GM19395 (cell line): ENCODE measurements around the gene DIP2C.
"Not testable (repeated sequence)": the region's sequence is repeated elsewhere in the genome, so short reads cannot be mapped to it uniquely, and the experiment has no call there.

Source experiments
- ATAC-seq: cut with Tn5 transposase; IDR thresholded peaks from one replicate; pipeline ENCODE4 v1.9.1; 2021; ENCODE audit warnings: mild to moderate bottlenecking, moderate library complexity; ENCODE audit not compliant: unreplicated experiment

DIP2C gene

DNA sequence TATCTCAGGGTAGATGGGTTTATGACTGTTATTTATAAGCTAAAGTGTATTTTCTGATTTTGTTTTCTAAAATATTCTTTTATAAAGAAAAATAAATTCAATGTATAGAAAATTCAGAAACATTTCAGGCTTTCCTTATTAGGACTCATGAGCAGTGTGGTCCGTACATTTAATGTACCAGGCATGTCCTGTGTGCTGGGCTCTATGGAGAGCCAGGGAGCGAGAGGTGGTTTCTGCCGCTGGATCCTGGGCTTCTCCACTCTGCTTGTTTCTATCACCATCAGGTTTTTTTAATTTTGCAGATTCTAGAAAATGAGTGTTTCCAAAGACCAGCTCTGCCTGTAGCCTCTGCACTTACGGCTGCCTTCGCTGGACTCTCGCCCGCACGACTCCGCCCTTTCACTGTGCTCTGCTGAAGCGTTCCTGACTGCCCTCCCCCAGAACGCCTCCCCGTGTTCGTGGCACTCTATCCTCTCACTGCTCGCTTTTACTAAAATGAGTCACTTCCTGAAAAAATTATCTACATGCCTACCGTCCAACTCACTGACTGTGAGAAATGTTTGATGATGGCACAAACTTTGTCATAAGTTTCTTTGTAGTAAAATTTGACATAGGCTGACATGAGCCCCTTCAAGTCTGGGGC is 365.7 kb downstream of the DIP2C start:
- ATAC-seq: peak; percentile 95

DNA sequence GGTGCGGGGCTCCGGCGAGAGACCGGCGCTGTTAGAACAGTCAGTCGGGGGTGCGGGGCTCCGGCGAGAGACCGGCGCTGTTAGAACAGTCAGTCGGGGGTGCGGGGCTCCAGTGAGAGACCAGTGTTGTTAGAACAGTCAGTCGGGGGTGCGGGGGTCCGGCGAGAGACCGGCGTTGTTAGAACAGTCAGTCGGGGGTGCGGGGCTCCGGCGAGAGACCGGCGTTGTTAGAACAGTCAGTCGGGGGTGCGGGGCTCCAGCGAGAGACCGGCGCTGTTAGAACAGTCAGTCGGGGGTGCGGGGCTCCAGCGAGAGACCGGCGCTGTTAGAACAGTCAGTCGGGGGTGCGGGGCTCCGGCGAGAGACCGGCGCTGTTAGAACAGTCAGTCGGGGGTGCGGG is 366.4 kb downstream of the DIP2C start:
- not testable (repeated sequence) for ATAC-seq

DNA sequence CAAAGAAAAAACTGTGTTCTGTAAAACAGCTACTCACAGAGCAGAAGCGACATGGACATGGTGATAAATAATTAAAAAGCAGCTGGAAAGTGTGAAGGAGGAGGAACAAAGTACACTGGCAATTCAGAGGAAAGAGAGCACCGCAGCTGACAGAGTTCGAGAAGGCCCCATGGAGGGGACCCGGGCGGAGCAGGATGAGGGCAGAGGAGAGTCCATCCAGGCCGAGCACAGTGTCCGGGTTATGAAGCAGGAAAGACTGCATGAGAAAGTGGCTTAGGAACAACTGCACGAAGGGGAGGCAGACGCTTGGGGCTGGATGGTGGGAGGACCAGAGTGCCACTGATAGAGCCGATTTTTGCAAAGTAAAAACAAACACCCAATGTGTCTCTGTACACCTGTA is 368.7 kb downstream of the DIP2C start:
- no peak for ATAC-seq

DNA sequence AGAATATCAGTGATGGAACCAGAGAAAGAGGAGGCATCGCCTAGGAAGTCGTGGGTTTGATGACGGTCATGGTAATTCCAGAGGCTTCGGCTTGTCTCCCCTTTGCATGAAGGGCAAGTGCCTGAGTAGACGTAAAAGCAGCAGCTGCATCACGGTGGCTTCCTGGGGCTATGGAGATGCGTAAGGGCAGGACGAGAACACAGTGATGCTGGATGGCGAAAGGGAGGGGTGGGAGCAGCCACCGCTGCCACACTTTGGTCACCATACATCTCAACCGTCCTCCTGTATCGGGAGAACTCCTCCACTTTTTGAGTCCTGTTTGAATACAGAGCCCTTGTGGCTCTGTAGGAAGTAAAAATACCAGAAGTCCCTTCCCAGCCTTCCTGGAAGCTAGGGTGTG is 371.5 kb downstream of the DIP2C start:
- ATAC-seq: no peak

DNA sequence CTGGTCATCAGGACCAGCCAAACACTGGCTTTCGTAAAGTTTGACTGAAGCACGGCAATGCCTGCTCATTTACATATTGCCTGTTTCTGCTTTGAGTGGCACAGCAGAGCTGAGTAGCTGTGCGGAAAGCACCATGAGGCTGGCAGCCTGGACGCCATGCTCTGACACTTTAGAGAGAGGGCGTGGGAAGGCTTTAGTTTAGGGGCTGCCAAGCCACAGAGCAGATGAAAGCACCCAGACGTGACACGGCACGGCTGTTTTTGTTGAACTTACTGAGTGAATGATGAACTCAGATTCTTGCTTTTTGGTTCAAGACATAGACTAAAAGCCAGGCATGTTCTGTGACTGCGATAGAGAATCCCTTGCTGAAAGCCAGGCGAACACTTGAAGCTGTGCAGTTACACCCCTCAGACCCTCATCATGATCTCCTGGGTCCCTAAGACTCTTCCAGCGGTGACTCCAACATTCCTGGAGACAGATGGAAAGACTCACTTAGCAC is 372.1 kb downstream of the DIP2C start:
- ATAC-seq: peak; percentile 92

DNA sequence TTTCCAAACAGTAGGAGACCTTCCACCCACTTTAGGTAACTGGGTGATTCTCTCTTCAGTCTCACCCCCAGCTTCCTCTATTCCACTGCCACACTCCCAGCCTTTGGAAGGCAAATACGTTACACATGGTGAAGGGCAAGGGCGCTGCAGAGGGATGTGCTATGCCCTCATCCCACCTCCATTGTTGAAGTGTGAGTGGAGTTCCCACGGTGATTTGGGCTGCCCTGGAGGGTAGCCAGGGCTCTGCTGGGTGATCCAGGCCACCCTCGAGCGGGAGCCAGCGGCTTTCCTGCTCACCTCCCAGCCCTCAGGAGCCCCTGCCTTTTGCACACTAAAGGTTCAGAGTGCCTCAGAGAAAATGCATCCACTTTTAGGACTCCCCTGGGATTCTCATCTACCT is 373.1 kb downstream of the DIP2C start:
- no peak for ATAC-seq

DNA sequence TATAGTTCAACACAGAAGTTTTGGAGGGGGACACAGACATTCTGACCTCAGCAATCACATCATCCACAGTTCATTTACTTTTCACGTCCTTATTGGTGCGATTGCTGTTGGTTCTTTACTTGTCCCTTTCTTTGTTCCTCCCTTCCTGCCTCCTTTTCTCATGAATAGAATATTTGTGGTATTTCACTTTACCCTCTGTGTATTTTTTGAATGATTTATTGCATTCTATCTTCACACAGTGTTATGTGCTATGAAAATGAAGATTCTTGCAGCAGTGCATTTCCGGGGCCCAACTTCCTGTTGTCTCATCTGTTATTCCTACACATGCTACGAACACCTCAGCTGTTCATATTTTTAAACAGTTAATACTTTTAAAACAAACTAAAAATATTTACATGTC is 374.6 kb downstream of the DIP2C start:
- ATAC-seq: no peak

DNA sequence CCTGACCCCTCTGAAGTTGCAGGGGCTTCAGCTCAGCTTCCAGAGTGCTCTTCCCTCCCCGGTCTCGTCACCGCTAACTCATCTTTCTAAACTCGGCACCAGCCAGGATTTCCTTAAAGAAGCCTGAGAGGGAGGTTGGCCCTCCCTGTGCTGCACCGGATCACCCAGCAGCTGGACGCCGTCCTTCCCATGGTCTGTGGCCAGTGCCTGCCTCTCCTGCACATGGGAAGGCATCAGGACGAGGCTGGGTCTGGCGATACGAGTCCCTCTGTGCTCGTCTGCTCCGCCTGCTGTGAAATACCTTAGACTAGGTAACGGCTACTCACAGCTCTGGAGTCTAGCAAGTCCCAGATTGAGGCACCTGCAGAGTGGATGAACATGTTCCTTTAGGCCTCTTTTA is 375.1 kb downstream of the DIP2C start:
- ATAC-seq: no peak

DNA sequence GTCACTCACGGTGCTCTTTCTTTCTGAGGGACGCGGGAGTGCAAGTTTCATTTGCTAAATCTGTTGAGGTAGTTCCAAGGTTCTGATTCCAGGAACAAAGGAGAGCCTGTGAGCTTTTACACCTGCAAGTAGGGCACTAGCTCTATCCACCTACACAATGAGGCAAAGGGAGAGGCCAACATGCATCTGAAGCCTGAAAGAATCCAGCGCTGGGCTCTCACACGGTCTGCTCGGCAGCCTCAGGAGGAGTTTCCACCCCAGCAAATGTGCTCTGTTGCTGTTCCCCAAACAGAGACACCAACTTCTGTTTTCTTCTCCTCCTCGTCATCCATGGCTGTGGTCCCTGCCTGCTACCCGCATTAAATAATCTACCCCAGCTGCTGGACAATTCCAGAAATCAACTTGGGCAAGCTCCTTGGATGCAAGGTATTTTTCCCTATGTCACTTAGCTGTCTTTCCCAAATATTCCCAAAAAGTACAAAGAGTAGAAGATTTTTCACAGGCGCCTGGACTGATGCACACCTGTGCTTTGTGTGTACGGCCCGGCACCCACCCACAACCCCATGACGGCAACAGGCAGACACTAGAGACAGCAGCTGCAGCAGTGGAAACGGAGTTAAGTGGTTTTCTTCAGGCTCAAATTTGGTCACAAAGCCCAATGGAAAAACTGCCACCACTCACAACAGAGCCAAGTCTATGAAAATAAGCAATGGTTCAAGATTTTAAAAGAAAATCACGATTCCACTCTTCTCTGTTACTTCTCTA is 377.4 kb downstream of the DIP2C start:
- no peak for ATAC-seq

DNA sequence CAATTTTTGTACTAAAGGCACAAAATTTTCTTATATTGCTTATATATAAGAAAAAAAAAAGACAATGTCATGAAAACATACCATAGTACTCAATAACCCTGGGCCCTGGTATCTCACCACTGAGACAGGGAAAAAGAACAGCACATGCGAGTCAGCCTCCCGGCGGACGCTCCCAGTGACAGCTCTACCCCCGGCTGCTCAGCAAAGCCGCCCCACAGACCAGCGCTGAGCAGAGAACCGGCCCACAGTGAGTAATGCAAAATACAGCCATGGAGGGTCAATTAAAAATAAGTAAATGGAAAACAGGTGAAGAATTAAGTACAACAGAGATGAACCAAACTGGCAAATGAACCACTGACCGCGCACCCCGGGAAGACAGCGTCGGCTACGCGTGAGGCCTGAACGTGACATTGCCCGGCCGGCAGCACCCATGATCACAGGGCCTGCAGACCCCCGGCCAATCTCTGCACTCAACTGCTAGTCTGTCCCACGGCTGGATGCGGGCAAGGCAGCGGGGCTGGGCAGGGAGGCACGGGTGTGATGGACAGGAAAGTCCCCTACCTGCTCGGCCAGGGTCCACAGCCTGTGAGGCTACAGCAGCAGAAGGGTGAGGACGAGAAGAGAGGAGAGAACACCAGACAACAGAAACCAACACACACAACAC is 378.4 kb downstream of the DIP2C start:
- no peak for ATAC-seq

DNA sequence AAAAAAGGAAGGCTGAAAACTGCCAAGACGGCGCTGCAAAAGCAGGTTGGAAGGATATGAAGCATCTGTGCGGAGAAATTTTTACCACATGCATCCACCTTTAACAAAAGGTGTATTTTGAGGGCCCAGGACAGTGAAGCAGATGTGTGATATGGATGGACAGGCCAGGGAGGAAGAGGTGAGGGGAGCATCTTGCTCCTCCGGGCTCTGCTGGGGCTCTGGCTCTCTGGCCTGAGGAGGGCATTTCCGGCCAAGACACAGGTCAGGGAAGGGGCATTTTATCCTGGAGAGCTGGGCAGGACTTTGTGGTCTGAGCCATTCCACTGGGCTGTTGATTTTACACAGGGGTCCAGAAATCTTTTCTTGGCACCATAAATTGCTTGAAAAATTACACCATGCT is 379.1 kb downstream of the DIP2C start:
- no peak for ATAC-seq

DNA sequence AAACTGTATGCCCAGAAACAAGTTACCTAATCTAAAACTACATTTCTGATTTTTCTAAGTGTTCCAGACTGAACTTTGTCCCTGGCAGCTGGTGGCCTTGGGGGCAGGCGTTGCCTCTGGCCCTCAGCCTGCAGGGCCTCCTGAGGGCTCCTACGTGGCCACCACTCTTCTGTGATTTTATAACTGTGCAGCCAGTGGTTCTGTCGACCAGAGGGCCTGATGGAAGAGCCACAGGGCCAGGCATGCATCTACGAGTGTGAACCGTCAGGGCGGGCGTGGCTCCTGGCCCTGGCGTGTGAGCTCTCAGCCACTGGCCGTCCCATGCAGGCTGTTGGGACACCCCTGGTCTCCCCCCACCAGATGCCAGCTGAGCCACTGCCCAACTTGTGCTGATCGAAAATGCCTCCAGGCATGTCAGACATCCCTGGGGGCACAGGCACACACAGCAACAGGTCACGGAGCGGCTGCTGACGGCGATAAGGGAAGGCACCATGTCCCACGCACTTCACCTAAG is 380.8 kb downstream of the DIP2C start:
- ATAC-seq: no peak

DNA sequence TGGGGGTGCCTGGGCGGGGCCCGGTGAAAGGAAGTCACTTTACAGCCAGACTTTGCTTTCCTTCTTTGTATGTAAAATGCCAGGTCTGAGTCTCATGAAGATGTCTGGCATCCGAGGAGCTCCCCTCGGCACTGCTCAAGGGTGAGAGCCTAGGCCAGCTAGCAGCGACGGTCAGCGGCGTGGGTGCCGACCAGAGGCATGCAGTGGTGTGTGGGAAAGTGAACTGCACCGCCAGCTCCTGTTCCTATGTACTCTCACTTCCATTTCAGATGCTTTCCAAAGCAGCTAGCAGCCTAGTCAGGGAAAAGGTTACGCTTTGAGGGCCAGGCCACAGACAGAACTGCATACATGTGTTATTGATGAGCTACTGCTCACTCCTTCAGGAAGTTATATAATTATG is 381.4 kb downstream of the DIP2C start:
- peak; percentile 52 for ATAC-seq

DNA sequence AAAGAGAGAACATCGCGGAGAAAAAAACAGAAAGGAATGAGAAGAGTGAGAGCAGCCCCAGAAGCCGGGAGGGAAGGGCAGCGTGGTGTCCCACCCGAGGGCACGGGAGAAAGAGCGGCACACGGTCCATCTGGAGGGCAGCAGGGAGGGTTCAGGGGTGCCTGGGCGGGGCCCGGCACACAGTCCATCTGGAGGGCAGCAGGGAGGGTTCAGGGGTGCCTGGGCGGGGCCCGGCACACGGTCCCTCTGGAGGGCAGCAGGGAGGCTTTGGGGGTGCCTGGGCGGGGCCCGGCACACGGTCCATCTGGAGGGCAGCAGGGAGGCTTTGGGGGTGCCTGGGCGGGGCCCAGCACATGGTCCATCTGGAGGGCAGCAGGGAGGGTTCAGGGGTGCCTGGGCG is 381.8 kb downstream of the DIP2C start:
- ATAC-seq: no peak

DNA sequence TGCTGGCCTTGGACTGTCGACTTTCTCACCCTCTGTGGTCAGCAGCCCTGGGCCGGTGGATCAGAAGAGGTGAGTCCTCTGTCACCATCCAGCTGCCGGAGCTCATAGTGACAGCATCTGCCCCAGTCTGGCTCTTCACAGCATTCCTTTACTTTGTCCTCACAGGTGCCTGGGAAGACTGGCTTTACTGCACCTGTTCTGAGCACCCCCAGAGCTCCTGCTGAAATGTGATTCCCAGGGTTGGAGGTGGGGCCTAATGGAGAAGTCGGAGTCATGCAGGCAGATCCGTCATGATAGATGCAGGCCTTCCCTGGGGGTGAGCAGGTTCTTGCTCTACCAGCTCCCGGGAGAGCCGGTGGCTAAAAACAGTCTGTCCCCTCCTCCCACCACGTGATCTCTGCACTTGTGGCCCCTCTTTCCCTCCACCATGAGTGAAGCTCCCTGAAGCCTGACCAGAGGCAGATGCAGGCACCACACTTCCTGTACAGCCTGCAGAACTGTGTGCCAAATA is 382.7 kb downstream of the DIP2C start:
- ATAC-seq: no peak

DNA sequence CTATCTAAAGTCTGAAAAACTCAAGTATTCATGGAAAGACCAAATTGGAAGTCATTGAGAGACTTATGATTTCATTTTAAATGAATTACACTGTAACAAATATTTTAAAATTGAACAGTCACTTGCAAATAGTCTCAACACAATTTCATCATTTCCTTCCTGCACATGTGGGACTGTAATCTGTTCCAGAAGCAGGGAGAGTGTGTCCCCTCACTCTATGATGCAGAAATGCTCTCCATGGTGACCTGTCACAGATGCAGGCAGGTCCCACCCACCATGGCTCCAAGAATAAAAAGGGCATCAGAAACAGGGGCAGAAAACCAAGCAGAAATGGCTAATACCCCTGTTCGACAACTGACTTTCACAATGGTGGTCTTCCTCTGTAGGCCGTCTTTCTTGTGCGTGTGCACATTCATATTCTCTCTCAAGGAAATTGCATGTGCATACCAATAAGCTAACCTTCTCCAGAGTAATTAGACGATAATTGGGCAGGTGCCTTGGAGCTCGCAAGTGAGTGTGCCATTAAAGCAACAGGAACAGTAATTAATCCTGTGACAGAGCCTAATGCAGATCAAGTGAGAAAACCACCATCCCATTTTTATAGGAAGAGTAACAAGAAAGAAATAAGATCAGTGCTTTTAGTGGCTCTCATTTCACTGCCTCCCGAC is 383.3 kb downstream of the DIP2C start:
- no peak for ATAC-seq

DNA sequence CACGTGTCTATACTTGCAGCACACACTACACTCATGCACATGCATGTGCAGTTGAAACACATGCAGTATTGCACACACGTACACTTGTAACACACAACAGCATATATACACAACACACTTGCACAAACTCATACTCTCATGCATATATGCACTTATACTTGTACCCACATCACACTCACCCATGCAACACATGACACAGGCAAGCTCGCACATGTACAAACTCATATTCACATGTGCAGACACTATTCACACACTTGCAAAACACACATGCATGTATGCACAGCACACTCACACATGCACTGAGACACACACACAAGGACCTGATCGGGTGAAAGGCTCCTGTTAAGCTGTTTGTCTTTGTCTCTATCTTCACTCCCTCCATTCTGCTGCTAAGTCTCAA is 384.4 kb downstream of the DIP2C start:
- ATAC-seq: no peak

DNA sequence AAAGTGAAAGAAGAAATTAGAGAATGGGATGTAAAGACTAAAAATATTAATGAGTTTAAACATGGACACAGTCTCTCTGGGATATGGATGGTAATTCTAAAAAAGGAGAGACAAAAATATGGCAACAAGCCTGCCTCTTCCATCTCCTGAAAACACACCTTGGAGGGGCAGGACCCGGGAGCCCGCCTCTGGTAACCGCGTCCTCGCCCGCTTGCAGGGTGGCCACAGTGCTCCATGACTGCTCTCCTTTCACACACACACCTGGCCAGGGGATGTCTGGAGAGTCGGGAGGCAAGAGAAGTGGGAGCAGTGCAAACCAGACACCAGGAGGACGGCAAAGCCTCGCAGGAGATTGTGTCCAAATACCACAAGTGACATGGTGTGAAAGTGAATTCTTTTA is 387.9 kb downstream of the DIP2C start:
- no peak for ATAC-seq

DNA sequence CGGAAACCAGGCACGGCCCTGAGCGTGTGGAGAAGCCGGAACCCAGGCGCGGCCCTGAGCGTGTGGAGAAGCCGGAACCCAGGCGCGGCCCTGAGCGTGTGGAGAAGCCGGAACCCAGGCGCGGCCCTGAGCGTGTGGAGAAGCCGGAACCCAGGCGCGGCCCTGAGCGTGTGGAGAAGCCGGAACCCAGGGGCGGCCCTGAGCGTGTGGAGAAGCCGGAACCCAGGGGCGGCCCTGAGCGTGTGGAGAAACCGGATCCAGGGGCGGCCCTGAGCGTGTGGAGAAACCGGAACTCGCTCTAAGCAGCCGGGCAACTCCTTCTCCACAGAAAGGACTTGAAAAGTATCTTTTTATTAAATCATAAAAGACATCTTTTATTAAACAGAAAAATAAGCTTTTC is 388.9 kb downstream of the DIP2C start:
- ATAC-seq: not testable (repeated sequence)

DNA sequence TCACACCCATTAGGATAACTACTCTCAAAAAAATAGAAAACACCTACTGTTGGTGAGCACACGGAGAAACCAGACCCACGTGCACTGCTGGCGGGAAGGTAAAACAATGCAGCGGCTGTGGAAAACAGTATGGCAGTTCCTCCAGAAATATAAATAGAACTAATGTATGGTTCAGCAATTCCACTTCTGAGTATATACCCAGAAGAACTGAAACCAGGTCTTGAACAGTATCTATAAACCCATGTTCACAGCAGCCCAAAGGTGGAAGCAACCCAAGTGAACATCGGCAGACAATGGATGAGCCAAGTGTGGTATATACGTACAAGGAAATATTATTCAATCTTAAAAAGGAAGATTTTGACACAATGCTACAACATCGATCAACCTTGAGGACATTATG is 389.5 kb downstream of the DIP2C start:
- peak; percentile 81 for ATAC-seq

DNA sequence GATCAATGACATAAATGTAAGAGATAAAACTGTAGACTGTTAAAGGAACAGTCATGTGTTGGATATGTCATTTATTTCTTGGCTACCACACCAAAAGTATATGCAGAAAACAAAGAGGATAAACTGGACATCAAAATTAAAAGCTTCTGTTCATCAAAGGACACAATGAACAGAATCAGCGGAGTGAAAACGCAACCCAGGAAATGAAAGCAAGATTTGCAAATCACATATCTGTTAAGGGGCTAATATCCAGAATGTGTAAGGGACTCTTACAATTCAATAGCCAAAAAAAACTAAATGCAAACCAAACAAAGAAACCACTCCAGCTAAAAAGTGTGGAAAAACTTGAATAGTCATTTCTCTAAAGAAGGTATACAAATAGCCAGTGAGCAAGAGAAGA is 390.0 kb downstream of the DIP2C start:
- peak; percentile 63 for ATAC-seq
